Neural cell (in vitro differentiated cells): ENCODE data around the gene BCL6. TPM values are rescaled to one million over a fixed set of nuclear protein-coding genes. Genes with fewer than 3 reads are reported as not detected.

Source experiments
- H2AFZ ChIP-seq: fragments of 200-600, 300-800 bp; sonication (generic), shearing (Covaris generic); 2 replicates; pipeline ENCODE4 v1.6.0; 2014; ENCODE audit warnings: low read depth, mild to moderate bottlenecking, antibody characterized with exemption, low read length, moderate library complexity
- H3F3A ChIP-seq: fragments of 200-600 bp; shearing (Covaris generic); 2 replicates; pipeline ENCODE4 v1.6.1; 2016; ENCODE audit warnings: mild to moderate bottlenecking, moderate library complexity, mixed read lengths, antibody characterized with exemption, low read length; ENCODE audit not compliant: insufficient read depth, poor library complexity, severe bottlenecking
- H3K27ac ChIP-seq: fragments of 200-600, 300-800 bp; sonication (generic), shearing (Covaris generic); 2 replicates; pipeline ENCODE4 v1.5.1; 2014; ENCODE audit warnings: mild to moderate bottlenecking, low read length, moderate library complexity
- H3K27me3 ChIP-seq: fragments of 300-800, 200-600 bp; sonication (generic), shearing (Covaris generic); 2 replicates; pipeline ENCODE4 v1.6.0; 2014; ENCODE audit warnings: mild to moderate bottlenecking, low read depth, low read length, moderate library complexity; ENCODE audit not compliant: insufficient read depth
- H3K36me3 ChIP-seq: fragments of 300-800, 200-600 bp; sonication (generic), shearing (Covaris generic); 2 replicates; pipeline ENCODE4 v1.5.1; 2014; ENCODE audit warnings: mild to moderate bottlenecking, antibody characterized with exemption, low read length, moderate library complexity; ENCODE audit not compliant: insufficient read depth
- H3K4me2 ChIP-seq: fragments of 300-800, 200-600 bp; sonication (generic), shearing (Covaris generic); 2 replicates; pipeline ENCODE4 v1.6.0; 2014; ENCODE audit warnings: mild to moderate bottlenecking, low read length
- H3K4me3 ChIP-seq: fragments of 300-800, 200-600 bp; sonication (generic), shearing (Covaris generic); 2 replicates; pipeline ENCODE4 v1.5.1; 2014; ENCODE audit warnings: mild to moderate bottlenecking, low read length, moderate library complexity
- H3K79me2 ChIP-seq: fragments of 200-600 bp; shearing (Covaris generic); replicated peaks from 2 replicates; pipeline ENCODE4 v1.6.0; 2014; ENCODE audit warnings: mild to moderate bottlenecking, low read length, moderate library complexity; ENCODE audit not compliant: insufficient read depth
- H3K9ac ChIP-seq: fragments of 300-800, 200-600 bp; sonication (generic), shearing (Covaris generic); 2 replicates; pipeline ENCODE4 v1.6.1; 2016; ENCODE audit warnings: mild to moderate bottlenecking, low read length, mixed read lengths
- H3K9me2 ChIP-seq: fragments of 200-600 bp; shearing (Covaris generic); 2 replicates; pipeline ENCODE4 v1.6.1; 2016; ENCODE audit warnings: mild to moderate bottlenecking, low read length, mixed read lengths; ENCODE audit not compliant: insufficient read depth
- H3K9me3 ChIP-seq: fragments of 200-600, 300-800 bp; sonication (generic), shearing (Covaris generic); 2 replicates; pipeline ENCODE4 v1.6.1; 2016; ENCODE audit warnings: mild to moderate bottlenecking, mixed run types, low read length, moderate library complexity, mixed read lengths
- H4K20me1 ChIP-seq: fragments of 200-600 bp; shearing (Covaris generic); 2 replicates; pipeline ENCODE4 v1.6.1; 2016; ENCODE audit warnings: mild to moderate bottlenecking, mixed run types; ENCODE audit not compliant: insufficient read depth
- CTCF ChIP-seq: fragments of 450-650 bp; IDR thresholded peaks from 2 replicates; pipeline ENCODE4 v1.5.1; 2014; ENCODE audit warnings: antibody characterized with exemption, mild to moderate bottlenecking, moderate library complexity; ENCODE audit not compliant: poor library complexity, severe bottlenecking
- EP300 ChIP-seq: fragments of 450-650 bp; conservative IDR thresholded peaks from 2 replicates; pipeline ENCODE4 v1.6.1; 2014; ENCODE audit warnings: antibody characterized with exemption, mild to moderate bottlenecking, moderate library complexity; ENCODE audit not compliant: poor library complexity, severe bottlenecking
- EZH2 ChIP-seq: fragments of 200-600, 300-800 bp; shearing (Covaris generic), sonication (generic); IDR thresholded peaks from 2 replicates; pipeline ENCODE4 v1.6.1; 2014; ENCODE audit warnings: antibody characterized with exemption, low read length, borderline replicate concordance, mild to moderate bottlenecking; ENCODE audit not compliant: insufficient read depth, poor library complexity, severe bottlenecking
- MXI1 ChIP-seq: fragments of 450-650 bp; conservative IDR thresholded peaks from 2 replicates; pipeline ENCODE4 v1.6.1; 2014; ENCODE audit warnings: antibody characterized with exemption, mild to moderate bottlenecking; ENCODE audit not compliant: poor library complexity, severe bottlenecking
- POLR2AphosphoS5 ChIP-seq: IDR thresholded peaks from 2 replicates; pipeline ENCODE4 v1.6.1; 2012
- RAD21 ChIP-seq: fragments of 450-650 bp; conservative IDR thresholded peaks from 2 replicates; pipeline ENCODE4 v1.6.1; 2014; ENCODE audit warnings: antibody characterized with exemption, mild to moderate bottlenecking, moderate library complexity
- REST ChIP-seq: IDR thresholded peaks from 2 replicates; pipeline ENCODE4 v1.6.1; 2012; ENCODE audit warnings: borderline replicate concordance
- SMC3 ChIP-seq: fragments of 450-650 bp; conservative IDR thresholded peaks from 2 replicates; pipeline ENCODE4 v1.6.1; 2014; ENCODE audit warnings: antibody characterized with exemption, mild to moderate bottlenecking, moderate library complexity; ENCODE audit not compliant: poor library complexity
- TAF1 ChIP-seq: IDR thresholded peaks from 2 replicates; pipeline ENCODE4 v1.6.1; 2012; ENCODE audit warnings: low read depth
- polyA plus RNA-seq: library from polyadenylated mRNA; depleted of rRNA; stranded (reverse); fragments of >200 nt; gene quantifications from 2 replicates; pipeline ENCODE4 v1.2.3, GENCODE V29; 2014

BCL6 gene
- polyA plus RNA-seq, 1 donor from 2014 or later: 5.2 TPM

GRCh38 chr3:187695449-187695848, 49.8 kb downstream of the BCL6 start:
- no peaks in the 10 kb centered on the region for H3K36me3 ChIP-seq
- H2AFZ ChIP-seq: no peak overlapping the region
- H3K4me3 ChIP-seq: no peak overlapping the region
- no peak overlapping the region for H3K9ac ChIP-seq
- no peaks in the 10 kb centered on the region for H3F3A ChIP-seq
- H3K27ac ChIP-seq: no peak overlapping the region
- H3K9me3 ChIP-seq: no peaks in the 10 kb centered on the region
- TF ChIP-seq EZH2: no peak
- TF ChIP-seq REST: no peak
- TF ChIP-seq RAD21: no peak
- TF ChIP-seq SMC3: no peak
- TF ChIP-seq EP300: no peak
- TF ChIP-seq CTCF: no peak
- TF ChIP-seq TAF1: no peak
- no peak for TF ChIP-seq MXI1
- TF ChIP-seq POLR2AphosphoS5: no peak
- no peaks in the 10 kb centered on the region for H3K9me2 ChIP-seq
- H4K20me1 ChIP-seq: no peaks in the 10 kb centered on the region
- H3K79me2 ChIP-seq: no peaks in the 10 kb centered on the region
- no peaks in the 10 kb centered on the region for H3K27me3 ChIP-seq
- no peak overlapping the region for H3K4me2 ChIP-seq

- no peaks in the 10 kb centered on the region for H3K27me3 ChIP-seq
- H3K4me2 ChIP-seq: no peak overlapping the region
- H3K27ac ChIP-seq: no peak overlapping the region
- H3K79me2 ChIP-seq: no peaks in the 10 kb centered on the region
- no peak overlapping the region for H3K4me3 ChIP-seq
- H4K20me1 ChIP-seq: no peaks in the 10 kb centered on the region
- no peak overlapping the region for H2AFZ ChIP-seq
- no peaks in the 10 kb centered on the region for H3K36me3 ChIP-seq
- no peaks in the 10 kb centered on the region for H3K9me3 ChIP-seq
- TF ChIP-seq EP300 (no peak), REST (no peak), POLR2AphosphoS5 (no peak), TAF1 (no peak), RAD21 (no peak), MXI1 (no peak), CTCF (no peak), EZH2 (no peak), SMC3 (no peak)
- H3K9ac ChIP-seq: no peak overlapping the region
- H3F3A ChIP-seq: no peaks in the 10 kb centered on the region
- H3K9me2 ChIP-seq: no peaks in the 10 kb centered on the region
Observed at GRCh38 chr3:187694801-187695200, 50.5 kb downstream of the BCL6 start.
